GM21515 (cell line): ENCODE data around the gene CDK12.
"Not testable (repeated sequence)": the region's sequence is repeated elsewhere in the genome, so short reads cannot be mapped to it uniquely, and the experiment has no call there.

Experiments used
- ATAC-seq: cut with Tn5 transposase; IDR thresholded peaks from one replicate; pipeline ENCODE4 v1.9.1; 2021; ENCODE audit not compliant: unreplicated experiment

Gene CDK12

DNA sequence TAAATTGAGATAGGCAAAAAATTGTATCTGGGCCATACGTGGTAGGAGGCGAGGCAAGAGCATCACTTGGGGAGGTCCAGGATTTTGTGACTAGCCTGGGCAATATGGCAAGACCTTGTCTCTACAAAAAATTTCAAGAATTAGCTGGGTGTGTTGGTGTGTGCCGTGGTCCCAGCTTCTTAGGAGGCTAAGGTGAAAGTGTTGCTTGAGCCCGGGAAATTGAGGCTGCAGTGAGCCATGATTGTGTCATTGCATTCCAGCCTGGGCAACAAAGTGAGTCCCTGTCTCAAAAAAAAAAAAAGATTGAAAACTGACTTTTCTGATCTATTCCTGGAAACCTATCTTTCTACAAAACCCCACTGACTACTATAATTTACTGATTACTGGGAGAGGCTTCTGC, 26.7 kb downstream of the CDK12 start:
- no peak for ATAC-seq

DNA sequence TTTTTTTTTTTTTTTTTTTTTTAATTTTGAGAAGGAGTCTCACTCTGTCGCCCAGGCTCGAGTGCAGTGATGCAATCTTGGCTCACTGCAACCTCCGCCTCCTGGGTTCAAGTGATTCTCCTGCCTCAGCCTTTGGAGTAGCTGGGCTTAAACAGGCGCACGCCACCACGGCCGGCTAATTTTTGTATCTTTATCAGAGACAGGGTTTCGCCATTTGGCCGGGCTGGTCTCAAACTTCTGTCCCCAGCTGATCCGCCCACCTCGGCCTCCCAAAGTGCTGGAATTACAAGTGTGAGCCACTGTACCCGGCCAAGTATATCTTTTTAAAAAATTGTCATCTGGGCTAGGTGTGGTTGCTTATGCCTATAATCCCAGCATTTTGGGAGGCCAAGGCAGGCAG, 35.6 kb downstream of the CDK12 start:
- not testable (repeated sequence) for ATAC-seq

DNA sequence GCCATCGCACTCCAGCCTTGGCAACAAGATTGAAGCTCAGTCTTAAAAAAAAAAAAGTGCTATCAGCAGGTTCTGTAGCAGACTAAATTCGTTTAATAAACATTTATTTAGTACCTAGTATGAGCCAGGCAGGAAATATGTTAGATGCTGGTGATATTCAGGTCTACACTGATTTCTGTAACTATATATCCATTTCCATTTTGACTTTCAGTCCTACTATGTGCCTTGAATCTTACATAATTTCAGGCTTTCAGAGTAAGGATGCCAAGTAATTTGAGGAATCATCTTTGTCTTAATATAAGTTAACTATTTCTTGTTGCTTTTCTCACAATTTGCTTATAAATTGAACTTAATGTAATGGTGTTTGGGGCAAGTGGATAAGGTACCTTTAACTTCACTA, 46.2 kb downstream of the CDK12 start:
- no peak for ATAC-seq

DNA sequence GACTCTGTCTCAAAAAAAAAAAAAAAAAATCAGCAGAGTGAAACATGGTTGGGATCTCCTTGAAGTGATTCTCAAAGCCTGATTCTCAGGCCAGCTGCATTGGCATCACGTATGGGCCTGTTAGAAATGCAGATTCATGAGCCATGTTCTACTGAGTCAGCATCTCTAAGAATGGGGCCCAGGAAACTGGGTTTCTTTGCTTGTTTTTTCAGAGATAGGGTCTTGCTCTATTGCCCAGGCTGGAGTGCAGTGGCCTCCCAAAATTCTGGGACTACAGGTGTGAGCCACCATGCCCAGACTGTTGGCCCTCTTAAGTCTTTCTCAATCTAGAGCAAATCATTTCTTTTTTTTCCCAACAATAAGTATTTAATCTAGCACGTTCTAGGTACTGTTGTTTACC, 47.7 kb downstream of the CDK12 start:
- no peak for ATAC-seq

DNA sequence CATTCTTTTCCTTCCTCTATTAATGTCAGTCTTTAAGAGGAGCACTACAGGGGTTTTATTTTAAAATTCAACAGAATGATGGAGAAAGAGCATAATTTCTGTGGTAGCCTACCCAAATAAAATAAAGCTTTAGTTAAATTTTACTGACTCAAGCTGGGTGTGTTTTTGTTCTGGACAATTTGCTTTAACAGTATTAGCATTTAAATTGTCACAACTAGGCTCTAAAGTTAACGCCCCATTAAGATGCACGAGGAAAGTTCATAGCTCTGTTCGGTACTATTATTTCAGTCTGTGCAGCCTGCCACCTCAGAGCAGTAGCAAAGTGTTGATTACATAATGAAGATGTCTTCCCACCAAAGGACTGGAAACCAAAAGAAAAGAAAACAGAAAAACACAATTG, 52.0 kb downstream of the CDK12 start:
- no peak for ATAC-seq

DNA sequence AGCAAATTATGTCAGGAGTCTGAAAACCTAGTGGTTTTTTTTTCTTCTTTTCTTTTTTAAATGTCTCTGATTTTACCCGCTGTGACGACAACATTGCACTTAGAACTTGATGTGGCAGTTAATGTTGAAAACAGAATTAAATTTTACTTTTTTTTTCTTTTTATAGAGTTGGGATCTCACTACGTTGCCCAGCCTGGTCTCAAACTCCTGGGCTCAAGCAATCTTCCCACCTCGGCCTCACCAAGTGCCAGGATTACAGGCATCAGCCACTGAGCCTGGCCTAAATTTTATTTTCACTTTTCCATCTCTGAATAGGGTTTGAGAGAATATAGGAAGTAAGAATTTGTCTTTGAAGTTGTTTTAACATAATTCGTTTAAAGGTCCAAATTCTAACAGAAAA, 52.6 kb downstream of the CDK12 start:
- ATAC-seq = no peak

DNA sequence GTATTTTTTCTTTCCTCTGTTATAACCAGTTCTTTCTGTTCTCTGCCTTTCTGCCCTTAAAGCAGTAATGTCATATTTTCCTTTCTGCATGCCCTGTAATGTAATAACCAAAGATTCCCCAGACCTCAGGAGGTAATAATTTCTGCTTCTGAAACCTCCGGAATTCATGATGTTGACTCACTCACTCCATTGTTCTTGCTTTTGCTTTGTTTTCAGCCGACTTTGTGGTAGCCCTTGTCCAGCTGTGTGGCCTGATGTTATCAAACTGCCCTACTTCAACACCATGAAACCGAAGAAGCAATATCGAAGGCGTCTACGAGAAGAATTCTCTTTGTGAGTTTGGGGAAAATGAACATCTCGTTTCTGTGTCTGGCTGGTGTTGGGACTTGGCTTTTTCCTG, 55.9 kb downstream of the CDK12 start:
- no peak for ATAC-seq

DNA sequence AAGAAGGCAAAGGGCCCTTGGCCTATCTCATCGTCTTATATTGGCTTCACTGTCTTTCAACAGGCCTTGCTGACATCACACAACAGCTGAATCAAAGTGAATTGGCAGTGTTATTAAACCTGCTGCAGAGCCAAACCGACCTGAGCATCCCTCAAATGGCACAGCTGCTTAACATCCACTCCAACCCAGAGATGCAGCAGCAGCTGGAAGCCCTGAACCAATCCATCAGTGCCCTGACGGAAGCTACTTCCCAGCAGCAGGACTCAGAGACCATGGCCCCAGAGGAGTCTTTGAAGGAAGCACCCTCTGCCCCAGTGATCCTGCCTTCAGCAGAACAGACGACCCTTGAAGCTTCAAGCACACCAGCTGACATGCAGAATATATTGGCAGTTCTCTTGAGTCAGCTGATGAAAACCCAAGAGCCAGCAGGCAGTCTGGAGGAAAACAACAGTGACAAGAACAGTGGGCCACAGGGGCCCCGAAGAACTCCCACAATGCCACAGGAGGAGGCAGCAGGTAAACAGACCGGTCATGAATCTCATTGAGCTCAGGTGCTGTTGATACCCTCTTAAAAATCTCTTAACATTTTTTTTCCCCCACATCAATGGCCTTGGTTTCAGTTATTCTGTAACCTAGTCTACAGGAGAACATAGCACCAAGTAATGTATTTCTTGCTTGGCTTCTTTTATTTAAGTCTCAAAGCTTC, 64.7 kb downstream of the CDK12 start:
- ATAC-seq = no peak

DNA sequence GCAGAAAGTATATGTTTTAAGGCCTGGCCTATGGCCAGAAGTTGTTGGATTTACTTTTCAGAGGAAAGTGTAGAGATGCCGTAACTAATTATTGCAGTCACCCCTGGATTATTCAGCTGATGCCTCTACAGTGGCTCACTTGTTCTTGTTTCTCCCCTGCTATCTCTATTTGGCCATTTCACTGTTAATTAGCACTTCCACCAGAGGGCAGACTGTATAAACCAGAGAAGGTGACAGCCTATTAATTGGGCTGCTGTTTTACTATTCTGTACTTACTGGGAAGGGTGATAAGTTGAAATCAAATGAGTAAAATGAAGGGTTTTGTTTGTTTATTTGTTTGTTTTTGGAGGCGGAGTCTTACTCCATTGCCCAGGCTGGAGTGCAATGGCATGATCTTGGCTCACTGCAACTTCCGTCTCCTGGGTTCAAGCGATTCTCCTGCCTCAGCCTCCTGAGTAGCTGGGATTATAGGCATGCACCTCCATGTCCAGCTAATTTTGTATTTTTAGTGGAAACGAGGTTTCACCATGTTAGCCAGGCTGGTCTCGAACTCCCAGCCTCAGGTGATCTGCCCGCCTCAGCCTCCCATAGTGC, 66.0 kb downstream of the CDK12 start:
- ATAC-seq = no peak

DNA sequence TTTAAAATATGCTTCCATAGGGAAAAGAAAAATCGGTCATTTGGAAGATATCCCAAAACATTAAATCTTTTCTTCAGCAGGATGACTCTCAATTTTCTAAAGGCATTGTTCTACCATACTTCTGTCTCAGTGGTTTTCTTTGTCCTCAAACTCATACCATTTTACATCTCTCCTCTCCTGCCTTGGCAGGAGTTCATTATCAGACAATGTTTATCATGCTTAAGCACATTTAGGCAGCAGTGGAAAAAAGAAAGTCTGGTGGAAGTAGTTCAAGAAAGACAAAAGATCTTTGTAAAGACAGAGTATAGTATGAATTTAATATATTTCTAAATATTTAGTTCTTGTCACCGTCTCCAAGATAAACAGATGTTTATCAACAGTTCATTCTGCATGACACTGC, 68.2 kb downstream of the CDK12 start:
- ATAC-seq = no peak

DNA sequence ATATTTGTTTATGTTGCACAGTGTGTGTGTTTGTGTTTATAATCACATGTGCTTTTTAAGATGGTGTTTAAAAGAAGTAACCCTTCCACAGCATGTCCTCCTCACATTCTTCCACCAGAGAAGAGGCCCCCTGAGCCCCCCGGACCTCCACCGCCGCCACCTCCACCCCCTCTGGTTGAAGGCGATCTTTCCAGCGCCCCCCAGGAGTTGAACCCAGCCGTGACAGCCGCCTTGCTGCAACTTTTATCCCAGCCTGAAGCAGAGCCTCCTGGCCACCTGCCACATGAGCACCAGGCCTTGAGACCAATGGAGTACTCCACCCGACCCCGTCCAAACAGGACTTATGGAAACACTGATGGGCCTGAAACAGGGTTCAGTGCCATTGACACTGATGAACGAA, 69.2 kb downstream of the CDK12 start:
- ATAC-seq = no peak

DNA sequence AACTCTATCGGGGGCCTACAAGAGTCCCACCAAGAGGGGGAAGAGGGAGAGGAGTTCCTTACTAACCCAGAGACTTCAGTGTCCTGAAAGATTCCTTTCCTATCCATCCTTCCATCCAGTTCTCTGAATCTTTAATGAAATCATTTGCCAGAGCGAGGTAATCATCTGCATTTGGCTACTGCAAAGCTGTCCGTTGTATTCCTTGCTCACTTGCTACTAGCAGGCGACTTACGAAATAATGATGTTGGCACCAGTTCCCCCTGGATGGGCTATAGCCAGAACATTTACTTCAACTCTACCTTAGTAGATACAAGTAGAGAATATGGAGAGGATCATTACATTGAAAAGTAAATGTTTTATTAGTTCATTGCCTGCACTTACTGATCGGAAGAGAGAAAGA, 70.0 kb downstream of the CDK12 start:
- no peak for ATAC-seq

DNA sequence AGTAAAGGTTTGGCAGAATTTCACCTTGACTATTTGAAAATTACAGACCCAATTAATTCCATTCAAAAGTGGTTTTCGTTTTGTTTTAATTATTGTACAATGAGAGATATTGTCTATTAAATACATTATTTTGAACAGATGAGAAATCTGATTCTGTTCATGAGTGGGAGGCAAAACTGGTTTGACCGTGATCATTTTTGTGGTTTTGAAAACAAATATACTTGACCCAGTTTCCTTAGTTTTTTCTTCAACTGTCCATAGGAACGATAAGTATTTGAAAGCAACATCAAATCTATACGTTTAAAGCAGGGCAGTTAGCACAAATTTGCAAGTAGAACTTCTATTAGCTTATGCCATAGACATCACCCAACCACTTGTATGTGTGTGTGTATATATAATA, 72.6 kb downstream of the CDK12 start:
- no peak for ATAC-seq

DNA sequence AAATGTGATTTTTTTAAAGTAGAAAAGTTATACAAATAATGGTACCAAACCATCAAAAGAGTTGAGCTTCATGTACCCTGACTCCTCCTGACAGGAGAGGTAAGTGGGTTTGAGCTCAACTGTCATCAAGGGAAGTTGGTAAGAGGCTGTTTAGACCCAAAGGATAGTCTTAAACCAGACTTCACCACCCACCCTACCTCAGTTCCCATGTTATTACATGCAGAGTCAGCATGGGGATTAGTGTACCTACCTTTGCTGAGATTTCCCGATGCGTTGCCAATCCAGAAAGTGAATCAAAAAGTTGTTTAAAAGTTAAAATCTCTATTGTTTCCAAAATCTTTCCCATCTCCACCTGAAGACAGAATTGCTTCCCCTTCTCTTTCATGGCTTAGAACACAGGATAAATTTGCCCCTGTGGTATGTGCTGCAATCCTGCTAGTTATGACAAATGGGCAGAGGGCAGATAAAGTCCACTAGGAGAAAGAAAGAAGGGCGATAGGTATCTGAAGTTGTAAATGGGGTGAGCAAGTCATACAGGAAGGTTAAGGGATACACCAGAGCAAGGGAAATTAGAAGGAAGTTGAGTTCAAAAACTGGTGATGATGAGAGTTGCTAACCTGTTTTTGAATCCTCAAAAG, 73.6 kb downstream of the CDK12 start:
- no peak for ATAC-seq

DNA sequence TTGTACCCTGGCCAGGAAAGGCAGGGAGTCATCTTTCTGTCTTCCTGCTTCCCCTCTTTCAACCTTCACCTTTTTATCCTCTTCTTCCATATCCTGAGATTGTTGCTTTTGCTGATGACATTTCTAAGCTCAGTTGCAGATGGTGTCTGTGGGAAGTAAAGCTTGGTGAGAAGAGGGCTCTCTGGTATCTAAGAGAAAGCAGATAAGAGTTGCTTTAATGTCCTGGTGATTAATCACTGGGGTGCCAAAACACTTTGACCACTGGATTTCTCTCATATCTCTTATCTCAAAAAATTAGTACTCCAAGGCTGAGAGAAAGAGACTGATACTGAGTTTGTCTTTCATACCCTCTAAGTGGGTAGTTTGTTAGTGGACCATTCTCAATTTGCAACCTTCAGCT, 75.2 kb downstream of the CDK12 start:
- ATAC-seq = no peak

DNA sequence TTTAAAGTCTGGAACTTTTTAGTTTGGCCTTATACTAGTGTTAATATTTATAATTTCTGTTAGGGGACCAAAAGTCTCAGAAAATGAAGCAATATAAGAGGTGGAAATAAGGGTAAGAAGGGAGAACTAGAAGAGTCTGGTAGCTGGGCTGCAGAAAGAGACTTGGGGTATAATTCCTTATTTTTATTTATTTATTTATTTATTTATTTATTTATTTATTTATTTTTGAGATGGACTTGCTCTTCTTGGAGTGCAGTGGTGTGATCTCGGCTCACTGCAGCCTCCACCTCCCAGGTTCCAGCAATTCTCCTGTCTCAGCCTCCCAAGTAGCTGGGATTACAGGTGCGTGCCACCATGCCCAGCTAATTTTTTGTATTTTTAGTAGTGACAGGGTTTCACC, 76.1 kb downstream of the CDK12 start:
- not testable (repeated sequence) for ATAC-seq

DNA sequence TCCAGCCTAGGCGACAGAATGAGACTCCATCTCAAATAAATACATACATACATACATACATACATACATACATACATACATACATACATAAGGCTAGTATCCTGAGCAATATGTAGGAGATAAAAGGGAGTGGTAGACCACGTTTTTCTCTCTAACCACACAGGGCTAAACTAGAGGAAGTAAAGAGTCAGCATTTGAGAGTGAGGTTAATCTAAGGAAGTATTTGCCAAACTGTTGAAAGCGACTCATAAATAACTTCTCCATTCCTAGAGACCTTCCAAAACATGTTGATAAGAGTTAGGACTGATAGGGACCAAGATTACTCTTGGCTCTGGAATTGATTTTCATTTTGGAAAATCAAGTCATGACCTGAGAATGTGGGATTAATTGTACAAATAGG, 77.6 kb downstream of the CDK12 start:
- ATAC-seq = no peak

DNA sequence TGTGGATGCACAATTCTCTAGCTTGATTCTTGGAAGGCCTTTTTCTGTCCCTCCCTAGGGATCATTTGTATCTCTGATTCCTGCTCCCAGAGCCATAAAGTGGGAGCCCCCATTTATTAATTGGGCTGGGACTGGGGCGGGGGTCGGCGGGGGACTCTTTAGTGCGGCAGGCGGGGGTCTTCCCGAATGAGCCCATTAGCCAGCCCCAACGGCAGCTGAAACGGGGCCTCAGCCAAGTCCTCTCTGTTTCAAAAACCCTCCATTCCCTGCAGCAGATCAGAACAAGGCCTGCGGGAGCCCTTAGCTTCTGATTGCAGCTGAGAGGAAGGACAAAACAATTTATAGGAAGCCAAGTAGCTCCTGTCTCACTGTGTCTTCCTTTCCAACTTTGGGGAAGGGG, 79.3 kb downstream of the CDK12 start:
- ATAC-seq = no peak

DNA sequence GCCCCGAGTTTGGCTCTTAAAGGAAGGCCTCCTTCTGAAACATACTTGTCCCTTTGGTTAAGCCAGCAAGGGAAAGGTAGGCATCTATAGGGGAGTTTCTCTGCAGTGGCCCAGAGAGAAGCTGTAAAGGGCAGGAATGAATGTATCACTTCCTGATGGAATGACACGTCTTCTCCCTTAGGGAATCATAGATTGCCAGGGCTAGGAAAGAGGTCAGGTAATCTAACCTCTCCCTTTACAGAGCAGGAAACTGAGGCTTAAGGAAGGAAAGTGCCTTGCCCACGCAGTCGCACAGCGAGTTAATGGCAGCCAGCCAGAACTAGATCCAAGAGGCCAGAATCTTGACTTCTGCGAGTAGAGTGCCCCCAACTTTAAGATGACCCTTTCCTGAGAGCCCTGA, 80.4 kb downstream of the CDK12 start:
- ATAC-seq = no peak

DNA sequence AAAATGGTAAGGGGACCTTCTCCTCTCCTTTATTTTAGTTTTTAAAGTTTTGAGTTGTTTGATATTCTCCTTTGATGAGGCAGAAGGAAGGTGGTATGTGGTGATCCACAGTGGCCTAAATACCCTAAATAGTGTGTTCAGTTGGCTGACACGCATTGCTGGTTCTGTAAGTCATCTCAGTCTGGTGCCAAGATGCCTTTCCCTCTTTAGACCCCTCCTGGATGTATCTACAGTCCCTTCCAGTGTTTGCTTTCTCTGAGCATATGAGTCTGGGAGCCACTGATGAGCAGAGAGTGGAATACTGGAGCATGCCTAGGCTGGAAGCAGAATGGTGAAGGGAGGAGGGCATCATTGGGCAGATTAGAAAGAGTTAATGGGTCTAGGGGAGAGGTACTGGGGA, 81.9 kb downstream of the CDK12 start:
- no peak for ATAC-seq

DNA sequence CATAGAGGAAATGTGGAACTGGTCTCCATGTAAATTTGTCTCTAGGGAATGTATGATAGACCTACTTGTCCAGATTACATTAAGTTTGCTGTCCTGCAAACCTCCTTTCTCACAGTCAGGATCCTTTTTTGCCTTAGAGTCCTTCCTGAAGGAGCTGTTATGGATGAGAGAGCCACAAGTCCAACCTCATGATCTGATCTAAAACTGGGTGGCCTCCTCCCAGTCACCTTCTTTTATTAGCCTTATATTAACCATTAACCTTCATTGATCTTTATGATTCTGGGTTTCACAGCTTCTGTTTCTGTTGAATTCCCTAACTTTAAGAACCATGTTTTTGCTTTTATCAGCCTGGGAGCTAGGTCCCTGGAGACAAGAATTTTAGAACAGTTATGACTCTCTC, 82.4 kb downstream of the CDK12 start:
- ATAC-seq = no peak

DNA sequence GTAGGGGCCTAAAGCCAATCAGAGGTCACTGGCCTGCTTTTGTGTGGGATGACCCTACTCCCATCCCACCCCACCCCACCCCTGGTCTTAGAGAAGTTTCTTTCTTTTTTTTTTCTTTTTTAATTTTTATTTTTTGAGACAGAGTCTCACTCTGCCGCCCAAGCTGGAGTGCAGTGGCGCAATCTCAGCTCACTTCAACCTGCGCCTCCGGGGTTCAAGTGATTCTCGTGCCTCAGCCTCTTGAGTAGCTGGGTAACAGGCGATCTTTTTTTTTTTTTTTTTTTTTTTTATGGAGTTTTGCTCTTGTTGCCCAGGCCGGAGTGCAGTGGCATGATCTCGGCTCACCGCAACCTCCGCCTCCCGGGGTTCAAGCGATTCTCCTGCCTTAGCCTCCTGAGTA, 83.1 kb downstream of the CDK12 start:
- not testable (repeated sequence) for ATAC-seq
